GM12874 (cell line): ENCODE measurements around the gene TLX3.

ENCODE experiments used
- CTCF ChIP-seq: IDR thresholded peaks from 2 replicates; pipeline ENCODE4 v1.5.1; 2011; ENCODE audit warnings: low read depth, mild to moderate bottlenecking, control low read depth, low read length, moderate library complexity; ENCODE audit not compliant: insufficient read depth

The TLX3 gene

GRCh38 chr5:171312129-171312974 lies 3.3 kb downstream of the TLX3 start:
- TF ChIP-seq CTCF: no peak

GRCh38 chr5:171313481-171314206 lies 4.6 kb downstream of the TLX3 start:
- TF ChIP-seq CTCF: no peak

- no peak for TF ChIP-seq CTCF
These were observed 5.8 kb downstream of the TLX3 start for GRCh38 chr5:171314728-171315385.

- no peak for TF ChIP-seq CTCF
These were observed 6.4 kb downstream of the TLX3 start for GRCh38 chr5:171315386-171315891.

GRCh38 chr5:171315925-171316257 lies 6.8 kb downstream of the TLX3 start:
- TF ChIP-seq CTCF: no peak

DNA sequence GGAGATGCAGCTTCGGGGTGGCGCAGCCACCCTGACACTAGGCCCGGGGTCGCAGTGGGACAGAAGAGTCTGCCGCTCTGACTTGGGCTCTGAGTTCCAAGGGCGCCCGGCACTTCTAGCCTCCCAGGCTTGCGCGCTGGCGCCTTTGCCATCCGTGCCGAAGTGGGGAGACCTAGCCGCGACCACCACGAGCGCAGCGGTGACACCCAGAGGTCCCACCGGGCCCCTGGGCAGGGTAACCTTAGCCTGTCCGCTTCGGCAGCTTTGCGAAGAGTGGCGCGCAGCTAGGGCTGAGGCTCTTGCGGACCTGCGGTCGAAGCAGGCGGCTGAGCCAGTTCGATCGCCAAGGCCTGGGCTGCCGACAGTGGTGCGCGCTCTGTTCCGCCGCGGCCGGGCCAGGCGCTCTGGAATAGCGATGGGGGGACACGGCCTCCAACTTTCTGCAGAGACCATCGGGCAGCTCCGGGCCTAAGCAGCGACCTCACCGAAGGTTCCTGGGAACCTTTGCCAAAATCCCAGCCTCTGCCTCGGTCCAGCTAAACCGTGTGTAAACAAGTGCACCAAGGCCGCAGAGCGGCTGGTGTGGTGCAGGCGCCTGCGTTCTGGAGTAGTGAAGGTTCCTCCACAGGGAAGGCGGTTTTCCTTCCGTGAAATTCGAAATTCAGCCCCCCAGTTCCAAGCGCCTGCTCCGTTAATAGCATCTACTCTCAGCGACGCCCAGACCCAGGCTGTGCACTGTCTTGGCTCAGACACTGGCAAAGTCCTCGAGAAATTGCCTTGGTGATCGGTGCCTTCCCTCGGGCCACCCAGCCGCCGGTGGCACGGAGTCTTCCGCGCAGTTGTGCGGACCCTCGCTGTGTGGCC lies 7.4 kb downstream of the TLX3 start:
- no peak for TF ChIP-seq CTCF
